ENCODE results near the gene PSAP. TPM values are rescaled to one million over a fixed set of nuclear protein-coding genes. Genes with fewer than 3 reads are reported as not detected.

The PSAP gene
- total RNA-seq, 1 experiment from 2014 or later: 397 TPM

DNA sequence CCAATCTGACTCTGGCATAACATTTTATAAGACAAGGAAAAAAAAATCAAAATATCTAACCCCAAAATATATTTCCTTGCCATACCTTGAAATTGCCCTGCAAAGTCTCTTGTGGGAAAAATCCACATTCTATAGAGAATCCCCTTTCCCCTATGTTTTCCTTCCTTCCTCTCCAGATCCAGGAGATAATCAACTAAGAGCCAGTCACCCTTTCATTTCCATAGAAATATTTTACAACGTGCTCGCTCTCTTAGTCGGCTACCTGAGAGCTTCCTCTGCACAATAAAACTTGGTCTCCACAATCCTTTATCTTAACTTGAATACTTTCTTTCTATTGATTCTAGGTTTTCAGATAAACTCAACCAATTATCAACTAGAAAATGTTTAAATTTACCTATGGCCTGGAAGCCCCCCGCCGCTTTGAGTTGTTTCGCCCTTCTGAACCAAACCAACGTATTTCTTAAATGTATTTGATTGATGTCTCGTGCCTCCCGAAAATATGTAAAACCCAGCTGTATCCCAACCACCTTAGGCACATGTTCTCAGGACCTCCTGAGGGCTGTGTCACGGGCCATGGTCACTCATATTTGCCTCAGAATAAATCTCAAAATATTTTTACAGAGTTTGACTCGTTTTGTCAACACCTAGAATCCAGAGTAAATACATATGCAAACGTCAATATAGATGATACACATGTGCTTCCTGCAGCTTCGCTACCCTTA, 869 bp downstream of the PSAP start:
- CTCF ChIA-PET: interaction anchor here (1.1 to 2.4 kb wide), 6 partner anchors 10 to 153 kb away, joined by 3 to 17 read pairs (median 7); no protein-coding TSS in a partner anchor
- H3K36me3 Mint-ChIP-seq: peaks cover 2% of the 10 kb centered on the region; the same call in 1 of the 2 replicates

DNA sequence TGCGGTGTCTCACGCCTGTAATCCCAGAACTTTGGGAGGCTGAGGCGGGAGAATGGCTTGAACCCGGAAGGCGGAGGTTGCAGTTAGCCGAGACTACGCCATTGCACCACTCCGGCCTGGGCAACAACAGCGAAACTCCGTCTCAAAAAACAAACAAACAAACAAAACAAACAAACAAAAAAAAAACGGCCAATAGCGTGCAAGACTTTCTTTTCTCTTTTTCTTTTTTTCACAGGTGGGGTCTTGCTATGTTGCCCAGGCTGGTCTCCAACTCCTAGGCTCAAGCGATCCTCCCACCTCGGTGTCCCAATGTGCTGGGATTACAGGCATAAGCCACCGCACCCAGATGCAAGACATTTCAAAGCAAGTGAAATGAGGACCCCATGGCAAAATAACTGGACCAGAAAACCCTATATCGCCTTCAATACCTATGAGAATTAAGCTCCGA, 1.6 kb downstream of the PSAP start:
- H3K27ac Mint-ChIP-seq: no peak overlapping the region
- CTCF ChIA-PET: interaction anchor here (1.8 to 2.4 kb wide), 2 partner anchors 13 to 47 kb away, joined by 8 to 17 read pairs; no protein-coding TSS in a partner anchor

More for the DNA sequence above, 869 bp downstream of the PSAP start:
- H3K4me1 Mint-ChIP-seq: peaks cover 40% of the 10 kb centered on the region
- DNase-seq (ENCODE audit: low spot score): no peak
- peak overlapping the region; percentile 94 for H3K27ac Mint-ChIP-seq
- TF ChIP-seq IRF2 (CRISPR knock-in tag; IDR thresholded peaks at IDR 0.05; ENCODE audit: borderline replicate concordance, low read depth): no peak
- TF ChIP-seq, protein P1, sequence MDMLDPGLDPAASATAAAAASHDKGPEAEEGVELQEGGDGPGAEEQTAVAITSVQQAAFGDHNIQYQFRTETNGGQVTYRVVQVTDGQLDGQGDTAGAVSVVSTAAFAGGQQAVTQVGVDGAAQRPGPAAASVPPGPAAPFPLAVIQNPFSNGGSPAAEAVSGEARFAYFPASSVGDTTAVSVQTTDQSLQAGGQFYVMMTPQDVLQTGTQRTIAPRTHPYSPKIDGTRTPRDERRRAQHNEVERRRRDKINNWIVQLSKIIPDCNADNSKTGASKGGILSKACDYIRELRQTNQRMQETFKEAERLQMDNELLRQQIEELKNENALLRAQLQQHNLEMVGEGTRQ (CRISPR knock-in tag; IDR thresholded peaks at IDR 0.05): no peak
- TF ChIP-seq, protein P2, sequence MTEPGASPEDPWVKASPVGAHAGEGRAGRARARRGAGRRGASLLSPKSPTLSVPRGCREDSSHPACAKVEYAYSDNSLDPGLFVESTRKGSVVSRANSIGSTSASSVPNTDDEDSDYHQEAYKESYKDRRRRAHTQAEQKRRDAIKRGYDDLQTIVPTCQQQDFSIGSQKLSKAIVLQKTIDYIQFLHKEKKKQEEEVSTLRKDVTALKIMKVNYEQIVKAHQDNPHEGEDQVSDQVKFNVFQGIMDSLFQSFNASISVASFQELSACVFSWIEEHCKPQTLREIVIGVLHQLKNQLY (CRISPR knock-in tag; IDR thresholded peaks at IDR 0.05): no peak
- peak overlapping the region; percentile 96 for H3K4me3 Mint-ChIP-seq
- ATAC-seq: no peak
- no peaks in the 10 kb centered on the region for H3K9me3 Mint-ChIP-seq
- no peaks in the 10 kb centered on the region for H3K27me3 Mint-ChIP-seq (ENCODE audit: low read depth)
- POLR2A ChIA-PET: interaction anchor here (1.6 to 2.4 kb wide), 2 partner anchors 10 kb away, joined by 12 read pairs; no protein-coding TSS in a partner anchor

DNA sequence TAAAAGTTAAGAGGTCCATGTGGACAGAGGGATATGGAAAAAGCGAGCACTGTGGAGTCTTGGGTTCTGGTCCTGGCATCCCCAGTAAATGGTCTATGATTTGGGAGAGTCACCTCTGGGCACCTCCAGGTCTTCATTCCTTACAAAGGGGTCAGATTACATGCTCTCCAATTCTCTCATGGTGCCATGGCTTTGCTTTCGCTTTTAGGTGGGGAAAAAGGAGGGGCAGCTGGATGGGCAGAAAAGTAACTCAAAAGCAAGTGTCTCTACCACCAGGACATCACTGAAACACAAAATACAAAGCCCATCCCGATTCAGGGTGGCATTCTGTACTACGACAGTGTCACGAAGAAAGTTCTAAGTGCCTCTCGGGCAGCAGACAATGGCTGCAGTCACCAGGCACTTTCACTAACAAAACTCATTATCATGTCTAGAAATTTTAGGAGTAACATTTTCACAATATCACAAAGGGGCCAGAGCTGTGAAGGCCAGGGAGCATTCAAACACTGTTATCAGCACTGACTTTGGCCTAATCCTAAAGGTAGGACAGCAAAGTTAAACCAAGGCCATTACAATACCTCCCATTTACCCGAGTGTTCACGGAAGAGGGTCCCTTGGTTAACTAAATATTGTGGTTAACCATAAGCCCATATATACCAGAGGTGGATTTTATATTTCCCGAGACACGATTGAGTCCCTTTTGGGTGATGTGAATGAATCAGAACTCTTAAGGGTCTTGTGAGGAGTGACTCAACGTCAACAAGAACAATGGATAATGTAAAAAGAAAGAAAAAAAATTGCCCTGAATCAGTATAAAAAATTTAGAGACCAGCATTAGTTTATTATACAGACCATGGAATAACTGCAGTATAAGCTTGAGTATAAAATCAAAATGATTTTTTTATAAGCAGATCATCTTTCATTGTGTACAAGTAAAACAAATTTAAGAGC, 2.5 kb downstream of the PSAP start:
- no peaks in the 10 kb centered on the region for H3K9me3 Mint-ChIP-seq
- peak overlapping the region; percentile 47 for H3K27ac Mint-ChIP-seq
- H3K36me3 Mint-ChIP-seq: peaks cover 2% of the 10 kb centered on the region; the same call in 1 of the 2 replicates
- H3K4me3 Mint-ChIP-seq: peak overlapping the region; percentile 96
- no peak for TF ChIP-seq CREB1 (CRISPR knock-in tag; IDR thresholded peaks at IDR 0.05)
- TF ChIP-seq, protein P3, sequence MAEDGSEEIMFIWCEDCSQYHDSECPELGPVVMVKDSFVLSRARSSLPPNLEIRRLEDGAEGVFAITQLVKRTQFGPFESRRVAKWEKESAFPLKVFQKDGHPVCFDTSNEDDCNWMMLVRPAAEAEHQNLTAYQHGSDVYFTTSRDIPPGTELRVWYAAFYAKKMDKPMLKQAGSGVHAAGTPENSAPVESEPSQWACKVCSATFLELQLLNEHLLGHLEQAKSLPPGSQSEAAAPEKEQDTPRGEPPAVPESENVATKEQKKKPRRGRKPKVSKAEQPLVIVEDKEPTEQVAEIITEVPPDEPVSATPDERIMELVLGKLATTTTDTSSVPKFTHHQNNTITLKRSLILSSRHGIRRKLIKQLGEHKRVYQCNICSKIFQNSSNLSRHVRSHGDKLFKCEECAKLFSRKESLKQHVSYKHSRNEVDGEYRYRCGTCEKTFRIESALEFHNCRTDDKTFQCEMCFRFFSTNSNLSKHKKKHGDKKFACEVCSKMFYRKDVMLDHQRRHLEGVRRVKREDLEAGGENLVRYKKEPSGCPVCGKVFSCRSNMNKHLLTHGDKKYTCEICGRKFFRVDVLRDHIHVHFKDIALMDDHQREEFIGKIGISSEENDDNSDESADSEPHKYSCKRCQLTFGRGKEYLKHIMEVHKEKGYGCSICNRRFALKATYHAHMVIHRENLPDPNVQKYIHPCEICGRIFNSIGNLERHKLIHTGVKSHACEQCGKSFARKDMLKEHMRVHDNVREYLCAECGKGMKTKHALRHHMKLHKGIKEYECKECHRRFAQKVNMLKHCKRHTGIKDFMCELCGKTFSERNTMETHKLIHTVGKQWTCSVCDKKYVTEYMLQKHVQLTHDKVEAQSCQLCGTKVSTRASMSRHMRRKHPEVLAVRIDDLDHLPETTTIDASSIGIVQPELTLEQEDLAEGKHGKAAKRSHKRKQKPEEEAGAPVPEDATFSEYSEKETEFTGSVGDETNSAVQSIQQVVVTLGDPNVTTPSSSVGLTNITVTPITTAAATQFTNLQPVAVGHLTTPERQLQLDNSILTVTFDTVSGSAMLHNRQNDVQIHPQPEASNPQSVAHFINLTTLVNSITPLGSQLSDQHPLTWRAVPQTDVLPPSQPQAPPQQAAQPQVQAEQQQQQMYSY (CRISPR knock-in tag; IDR thresholded peaks at IDR 0.05): peak; percentile 71
- peaks cover 45% of the 10 kb centered on the region for H3K4me1 Mint-ChIP-seq
- no peaks in the 10 kb centered on the region for H3K27me3 Mint-ChIP-seq (ENCODE audit: low read depth)
- ChIA-PET CTCF (interaction anchor here (1.8 kb wide), 1 partner anchor 48 kb away, joined by 8 read pairs; no protein-coding TSS in a partner anchor), POLR2A (interaction anchor here (0.5 kb wide), 1 partner anchor 1224 kb away, joined by 3 read pairs; no protein-coding TSS in a partner anchor)
- DNase-seq (ENCODE audit: low spot score): no peak
- no peak for ATAC-seq

More for the DNA sequence above, 1.6 kb downstream of the PSAP start:
- H3K27me3 Mint-ChIP-seq (ENCODE audit: low read depth): no peaks in the 10 kb centered on the region
- peaks cover 2% of the 10 kb centered on the region; the same call in 1 of the 2 replicates for H3K36me3 Mint-ChIP-seq
- H3K9me3 Mint-ChIP-seq: no peaks in the 10 kb centered on the region
- H3K4me3 Mint-ChIP-seq: peak overlapping the region; percentile 96
- peaks cover 40% of the 10 kb centered on the region for H3K4me1 Mint-ChIP-seq
- TF ChIP-seq ZNF219 (CRISPR knock-in tag; IDR thresholded peaks at IDR 0.05; ENCODE audit: borderline replicate concordance): no peak
- peak; percentile 95 for TF ChIP-seq ZNF121 (CRISPR knock-in tag; IDR thresholded peaks at IDR 0.05)
- POLR2A ChIA-PET: interaction anchor here (2.4 kb wide), 1 partner anchor 9 kb away, joined by 12 read pairs; no protein-coding TSS in a partner anchor
- DNase-seq (ENCODE audit: low spot score): no peak
- ATAC-seq: no peak

DNA sequence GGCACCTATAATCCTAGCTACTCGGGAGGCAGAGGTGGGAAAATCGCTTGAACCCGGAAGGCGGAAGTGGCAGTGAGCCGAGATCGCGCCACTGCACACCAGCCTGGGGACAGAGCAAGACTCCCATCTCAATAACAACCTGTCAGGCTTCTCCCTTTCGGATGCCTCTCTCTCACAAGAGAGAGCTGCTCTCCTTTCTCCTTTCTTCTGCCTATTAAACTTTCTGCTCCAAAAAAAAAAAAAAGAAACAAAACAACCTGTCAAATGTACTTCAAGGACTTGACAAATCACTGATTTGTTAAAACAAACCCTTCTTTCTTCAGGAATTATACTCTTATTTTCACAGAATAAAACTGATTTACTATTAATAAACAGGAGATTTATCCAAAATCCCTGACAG, 3.6 kb downstream of the PSAP start:
- no peaks in the 10 kb centered on the region for H3K27me3 Mint-ChIP-seq (ENCODE audit: low read depth)
- CTCF ChIA-PET: no interaction called here
- POLR2A ChIA-PET: no interaction called here

More for the DNA sequence above, 3.6 kb downstream of the PSAP start:
- ATAC-seq: no peak
- H3K36me3 Mint-ChIP-seq: peaks cover 2% of the 10 kb centered on the region; the same call in 1 of the 2 replicates
- TF ChIP-seq NR1H2 (CRISPR knock-in tag; IDR thresholded peaks at IDR 0.05) (no peak), SOX15 (CRISPR knock-in tag; IDR thresholded peaks at IDR 0.05) (no peak), ZBTB21 (CRISPR knock-in tag; IDR thresholded peaks at IDR 0.05; ENCODE audit: borderline replicate concordance) (no peak)
- TF ChIP-seq, protein P4, sequence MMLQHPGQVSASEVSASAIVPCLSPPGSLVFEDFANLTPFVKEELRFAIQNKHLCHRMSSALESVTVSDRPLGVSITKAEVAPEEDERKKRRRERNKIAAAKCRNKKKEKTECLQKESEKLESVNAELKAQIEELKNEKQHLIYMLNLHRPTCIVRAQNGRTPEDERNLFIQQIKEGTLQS (CRISPR knock-in tag; conservative IDR thresholded peaks at IDR 0.05): no peak
- H3K4me3 Mint-ChIP-seq: no peak overlapping the region
- peaks cover 54% of the 10 kb centered on the region for H3K4me1 Mint-ChIP-seq
- no peak overlapping the region for H3K27ac Mint-ChIP-seq
- no peak for DNase-seq (ENCODE audit: low spot score)
- no peaks in the 10 kb centered on the region for H3K9me3 Mint-ChIP-seq
